ENCODE results near the gene PRAME.
"Not testable (repeated sequence)": the region's sequence is repeated elsewhere in the genome, so short reads cannot be mapped to it uniquely, and the experiment has no call there.

The PRAME gene

GRCh38 chr22:22550789-22551434, 8.2 kb downstream of the PRAME start:
- DNase-seq (ENCODE audit: low spot score) (no peak), FAIRE-seq (peak; percentile 85)

GRCh38 chr22:22548910-22549309, 10.2 kb downstream of the PRAME start:
- DNase-seq (ENCODE audit: low spot score) (no peak), FAIRE-seq (peak; percentile 5)

- DNase-seq (ENCODE audit: low spot score), result no peak
- peak; percentile 50 for FAIRE-seq
These were observed 10.7 kb downstream of the PRAME start for GRCh38 chr22:22548317-22548716.

GRCh38 chr22:22547692-22548300, 11.3 kb downstream of the PRAME start:
- no peak for DNase-seq (ENCODE audit: low spot score)
- FAIRE-seq, result peak; percentile 32

- DNase-seq (ENCODE audit: low spot score), result no peak
- FAIRE-seq, result peak; percentile 13
These were observed 11.8 kb downstream of the PRAME start for GRCh38 chr22:22547226-22547625.

- DNase-seq (ENCODE audit: low spot score) (no peak), FAIRE-seq (no peak)
These were observed 12.6 kb downstream of the PRAME start for GRCh38 chr22:22546490-22546889.

- no peak for DNase-seq (ENCODE audit: low spot score)
- no peak for FAIRE-seq
These were observed 14.0 kb downstream of the PRAME start for GRCh38 chr22:22545084-22545483.

- no peak for FAIRE-seq
These were observed 20.7 kb downstream of the PRAME start for GRCh38 chr22:22538226-22538989.

GRCh38 chr22:22536916-22537315, 22.1 kb downstream of the PRAME start:
- no peak for FAIRE-seq
- no peak for DNase-seq (ENCODE audit: low spot score)

More at GRCh38 chr22:22538226-22538989, 20.7 kb downstream of the PRAME start:
- DNase-seq (ENCODE audit: low spot score), result no peak

GRCh38 chr22:22536515-22536914, 22.6 kb downstream of the PRAME start:
- DNase-seq (ENCODE audit: low spot score) (no peak), FAIRE-seq (no peak)

GRCh38 chr22:22535662-22536061, 23.4 kb downstream of the PRAME start:
- FAIRE-seq (no peak), DNase-seq (ENCODE audit: low spot score) (no peak)

GRCh38 chr22:22534604-22535415, 24.3 kb downstream of the PRAME start:
- FAIRE-seq, result no peak
- no peak for DNase-seq (ENCODE audit: low spot score)

GRCh38 chr22:22533863-22534262, 25.2 kb downstream of the PRAME start:
- no peak for FAIRE-seq

GRCh38 chr22:22533417-22533816, 25.6 kb downstream of the PRAME start:
- FAIRE-seq (no peak), DNase-seq (ENCODE audit: low spot score) (no peak)

More at GRCh38 chr22:22533863-22534262, 25.2 kb downstream of the PRAME start:
- DNase-seq (ENCODE audit: low spot score), result no peak

GRCh38 chr22:22532547-22533071, 26.5 kb downstream of the PRAME start:
- not testable (repeated sequence) for DNase-seq (ENCODE audit: low spot score)

GRCh38 chr22:22531770-22532546, 27.1 kb downstream of the PRAME start:
- no peak for DNase-seq (ENCODE audit: low spot score)
- no peak for FAIRE-seq

More at GRCh38 chr22:22532547-22533071, 26.5 kb downstream of the PRAME start:
- FAIRE-seq, result not testable (repeated sequence)

- FAIRE-seq, result no peak
- DNase-seq (ENCODE audit: low spot score), result no peak
These were observed 30.3 kb downstream of the PRAME start for GRCh38 chr22:22528780-22529179.

- FAIRE-seq (no peak), DNase-seq (ENCODE audit: low spot score) (no peak)
These were observed 31.8 kb downstream of the PRAME start for GRCh38 chr22:22527312-22527711.

GRCh38 chr22:22526125-22526912, 32.7 kb downstream of the PRAME start:
- DNase-seq (ENCODE audit: low spot score), result no peak
- no peak for FAIRE-seq

GRCh38 chr22:22523494-22523893, 35.6 kb downstream of the PRAME start:
- FAIRE-seq (no peak), DNase-seq (ENCODE audit: low spot score) (no peak)
